ENCODE measurements around the gene TRAPPC14. TPM values are rescaled to one million over a fixed set of nuclear protein-coding genes. Genes with fewer than 3 reads are reported as not detected.

The TRAPPC14 gene
- total and polyA plus RNA-seq, 2 of the 13 experiments (the other 11 are each of a cell fraction or from before 2014, with no cell fraction given), result 4.7 to 9.6 TPM

DNA sequence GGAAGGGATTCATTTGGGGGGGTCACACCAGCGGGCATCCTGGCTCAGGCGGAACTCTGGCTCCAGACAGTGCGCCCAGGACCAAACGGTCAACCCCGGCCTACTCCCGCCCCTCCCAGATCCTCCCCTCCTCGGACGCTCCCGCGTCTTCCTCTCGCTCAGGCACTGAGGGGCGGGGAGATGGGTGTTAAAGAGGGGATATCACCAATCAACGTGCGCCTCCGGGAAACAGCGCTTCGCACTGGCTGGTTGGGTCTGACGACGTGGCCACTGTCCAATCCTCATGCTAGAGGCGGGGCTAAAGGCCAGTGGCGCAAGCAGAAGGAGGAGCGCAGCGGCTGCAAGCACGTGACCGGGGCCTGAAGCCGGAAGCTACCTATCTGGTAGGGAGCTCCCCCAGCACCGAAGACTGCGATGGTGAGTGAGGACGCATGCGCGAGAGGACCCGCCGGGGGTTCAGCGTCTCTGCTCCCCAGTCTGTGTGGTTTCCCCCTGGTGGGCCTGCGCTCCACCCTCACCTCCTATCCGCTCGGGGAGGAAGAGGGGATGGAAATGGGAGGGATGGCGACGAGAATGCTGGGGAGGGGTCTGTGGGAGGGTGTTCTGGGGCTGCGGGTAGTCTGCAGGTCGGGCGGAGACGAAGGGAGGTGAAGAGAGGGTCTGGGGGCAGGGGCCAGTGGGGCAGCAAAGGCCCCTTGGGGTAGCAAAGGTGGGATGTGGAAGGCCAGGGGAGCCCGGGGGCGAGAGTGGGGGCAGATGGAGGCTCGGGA is 9.8 kb downstream of the TRAPPC14 start, which contains the start of gene LAMTOR4 (continued):
- TF ChIP-seq, protein P1, sequence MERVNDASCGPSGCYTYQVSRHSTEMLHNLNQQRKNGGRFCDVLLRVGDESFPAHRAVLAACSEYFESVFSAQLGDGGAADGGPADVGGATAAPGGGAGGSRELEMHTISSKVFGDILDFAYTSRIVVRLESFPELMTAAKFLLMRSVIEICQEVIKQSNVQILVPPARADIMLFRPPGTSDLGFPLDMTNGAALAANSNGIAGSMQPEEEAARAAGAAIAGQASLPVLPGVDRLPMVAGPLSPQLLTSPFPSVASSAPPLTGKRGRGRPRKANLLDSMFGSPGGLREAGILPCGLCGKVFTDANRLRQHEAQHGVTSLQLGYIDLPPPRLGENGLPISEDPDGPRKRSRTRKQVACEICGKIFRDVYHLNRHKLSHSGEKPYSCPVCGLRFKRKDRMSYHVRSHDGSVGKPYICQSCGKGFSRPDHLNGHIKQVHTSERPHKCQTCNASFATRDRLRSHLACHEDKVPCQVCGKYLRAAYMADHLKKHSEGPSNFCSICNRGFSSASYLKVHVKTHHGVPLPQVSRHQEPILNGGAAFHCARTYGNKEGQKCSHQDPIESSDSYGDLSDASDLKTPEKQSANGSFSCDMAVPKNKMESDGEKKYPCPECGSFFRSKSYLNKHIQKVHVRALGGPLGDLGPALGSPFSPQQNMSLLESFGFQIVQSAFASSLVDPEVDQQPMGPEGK (CRISPR knock-in tag; IDR thresholded peaks at IDR 0.05), result peak; percentile 88
- TF ChIP-seq NPAS2 (CRISPR knock-in tag; IDR thresholded peaks at IDR 0.05; ENCODE audit: borderline replicate concordance), result no peak
- no peak for TF ChIP-seq ZFAT (CRISPR knock-in tag; conservative IDR thresholded peaks at IDR 0.05)
- TF ChIP-seq ZNF629 (CRISPR knock-in tag; conservative IDR thresholded peaks at IDR 0.05), result no peak
- TF ChIP-seq, protein P2, sequence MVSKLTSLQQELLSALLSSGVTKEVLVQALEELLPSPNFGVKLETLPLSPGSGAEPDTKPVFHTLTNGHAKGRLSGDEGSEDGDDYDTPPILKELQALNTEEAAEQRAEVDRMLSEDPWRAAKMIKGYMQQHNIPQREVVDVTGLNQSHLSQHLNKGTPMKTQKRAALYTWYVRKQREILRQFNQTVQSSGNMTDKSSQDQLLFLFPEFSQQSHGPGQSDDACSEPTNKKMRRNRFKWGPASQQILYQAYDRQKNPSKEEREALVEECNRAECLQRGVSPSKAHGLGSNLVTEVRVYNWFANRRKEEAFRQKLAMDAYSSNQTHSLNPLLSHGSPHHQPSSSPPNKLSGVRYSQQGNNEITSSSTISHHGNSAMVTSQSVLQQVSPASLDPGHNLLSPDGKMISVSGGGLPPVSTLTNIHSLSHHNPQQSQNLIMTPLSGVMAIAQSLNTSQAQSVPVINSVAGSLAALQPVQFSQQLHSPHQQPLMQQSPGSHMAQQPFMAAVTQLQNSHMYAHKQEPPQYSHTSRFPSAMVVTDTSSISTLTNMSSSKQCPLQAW (CRISPR knock-in tag; IDR thresholded peaks at IDR 0.05), result 0 out of 2 replicates have a peak, but pooled peaks have one; percentile 45
- no peak for TF ChIP-seq ZNF296 (CRISPR knock-in tag; conservative IDR thresholded peaks at IDR 0.05)
- peak; percentile 33; the same call in 1 of the 2 replicates for TF ChIP-seq ZNF124 (CRISPR knock-in tag; IDR thresholded peaks at IDR 0.05)
- TF ChIP-seq ZNF777 (CRISPR knock-in tag; IDR thresholded peaks at IDR 0.05), result no peak
- TF ChIP-seq PAWR (CRISPR knock-in tag; IDR thresholded peaks at IDR 0.05; ENCODE audit: borderline replicate concordance), result no peak
- no peak for TF ChIP-seq ZNF558 (CRISPR knock-in tag; IDR thresholded peaks at IDR 0.05; ENCODE audit: borderline replicate concordance)
- TF ChIP-seq ZNF333 (CRISPR knock-in tag; IDR thresholded peaks at IDR 0.05; ENCODE audit: borderline replicate concordance), result 0 out of 2 replicates have a peak, but pooled peaks have one; percentile 58
- TF ChIP-seq ZNF768 (CRISPR knock-in tag; IDR thresholded peaks at IDR 0.05), result no peak
- no peak; the same call in 1 of the 2 replicates for TF ChIP-seq ZFP90 (CRISPR knock-in tag; IDR thresholded peaks at IDR 0.05; ENCODE audit: borderline replicate concordance)
- no peak for TF ChIP-seq ZNF530 (CRISPR knock-in tag; IDR thresholded peaks at IDR 0.05; ENCODE audit: low read depth)
- no peak for TF ChIP-seq SP140L (CRISPR knock-in tag; IDR thresholded peaks at IDR 0.05; ENCODE audit: borderline replicate concordance)
- TF ChIP-seq POLR2G (IDR thresholded peaks at IDR 0.05; ENCODE audit: low read depth, low read length), result peak; percentile 90
- TF ChIP-seq ZNF619 (CRISPR knock-in tag; IDR thresholded peaks at IDR 0.05), result no peak; the same call in 1 of the 2 replicates
- TF ChIP-seq ZNF816 (CRISPR knock-in tag; IDR thresholded peaks at IDR 0.05; ENCODE audit: borderline replicate concordance), result no peak
- TF ChIP-seq ZNF354B (CRISPR knock-in tag; IDR thresholded peaks at IDR 0.05), result no peak
- peak; percentile 13; the same call in 1 of the 2 replicates for TF ChIP-seq DPF2 (CRISPR knock-in tag; IDR thresholded peaks at IDR 0.05; ENCODE audit: borderline replicate concordance, low read depth)
- TF ChIP-seq YEATS2 (CRISPR knock-in tag; IDR thresholded peaks at IDR 0.05; ENCODE audit: borderline replicate concordance), result peak; percentile 78; the same call in 1 of the 2 replicates
- TF ChIP-seq ZNF329 (CRISPR knock-in tag; IDR thresholded peaks at IDR 0.05; ENCODE audit: low read depth), result 0 out of 2 replicates have a peak, but pooled peaks have one; percentile 8
- TF ChIP-seq RBM22 (optimal IDR thresholded peaks at IDR 0.05; ENCODE audit: low read length), result no peak
- TF ChIP-seq KDM5A (IDR thresholded peaks at IDR 0.05; ENCODE audit: borderline replicate concordance, low read length), result peak; percentile 80
- TF ChIP-seq SOX5 (CRISPR knock-in tag; IDR thresholded peaks at IDR 0.05; ENCODE audit: borderline replicate concordance), result no peak
- TF ChIP-seq, protein P3, sequence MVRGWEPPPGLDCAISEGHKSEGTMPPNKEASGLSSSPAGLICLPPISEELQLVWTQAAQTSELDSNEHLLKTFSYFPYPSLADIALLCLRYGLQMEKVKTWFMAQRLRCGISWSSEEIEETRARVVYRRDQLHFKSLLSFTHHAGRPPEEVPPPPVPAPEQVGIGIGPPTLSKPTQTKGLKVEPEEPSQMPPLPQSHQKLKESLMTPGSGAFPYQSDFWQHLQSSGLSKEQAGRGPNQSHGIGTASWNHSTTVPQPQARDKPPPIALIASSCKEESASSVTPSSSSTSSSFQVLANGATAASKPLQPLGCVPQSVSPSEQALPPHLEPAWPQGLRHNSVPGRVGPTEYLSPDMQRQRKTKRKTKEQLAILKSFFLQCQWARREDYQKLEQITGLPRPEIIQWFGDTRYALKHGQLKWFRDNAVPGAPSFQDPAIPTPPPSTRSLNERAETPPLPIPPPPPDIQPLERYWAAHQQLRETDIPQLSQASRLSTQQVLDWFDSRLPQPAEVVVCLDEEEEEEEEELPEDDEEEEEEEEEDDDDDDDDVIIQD (CRISPR knock-in tag; IDR thresholded peaks at IDR 0.05; ENCODE audit: low read depth), result 0 out of 2 replicates have a peak, but pooled peaks have one; percentile 24

All from HepG2 (cell line).